Brain microvascular endothelial cell (primary cell): ENCODE measurements around the gene TMEM79.

ENCODE experiments used
- DNase-seq: peaks from one replicate; pipeline ENCODE4 v3.0.0-alpha.2; 2020
- H3K27ac ChIP-seq: fragments of 250-450 bp; sonication (Bioruptor Pico); 2 replicates; pipeline ENCODE4 v1.5.1; 2020; ENCODE audit warnings: mild to moderate bottlenecking, moderate library complexity
- H3K27me3 ChIP-seq: fragments of 250-450 bp; sonication (Bioruptor Pico); replicated peaks from 2 replicates; pipeline ENCODE4 v1.5.1; 2020; ENCODE audit warnings: mild to moderate bottlenecking
- H3K36me3 ChIP-seq: fragments of 250-450 bp; sonication (Bioruptor Pico); replicated peaks from 2 replicates; pipeline ENCODE4 v1.5.1; 2020; ENCODE audit warnings: mild to moderate bottlenecking
- H3K4me3 ChIP-seq: 2 replicates; pipeline ENCODE4 v1.5.1; 2011; ENCODE audit warnings: low read depth, mild to moderate bottlenecking, control low read depth, low read length, moderate library complexity
- in situ Hi-C: cut with HindIII; loops from 2 replicates; pipeline ENCODE4 v1.10.0; 2017; ENCODE audit warnings: low sequenced_read_pairs, low pct_ligation_motif_present
- TF ChIP-seq, protein P1 (sequence below): IDR thresholded peaks from 2 replicates; pipeline ENCODE4 v1.5.1; 2011; ENCODE audit warnings: low read depth, mild to moderate bottlenecking, moderate library complexity, low read length, control low read depth, inconsistent platforms; ENCODE audit errors: missing control alignments

TMEM79 gene

DNA sequence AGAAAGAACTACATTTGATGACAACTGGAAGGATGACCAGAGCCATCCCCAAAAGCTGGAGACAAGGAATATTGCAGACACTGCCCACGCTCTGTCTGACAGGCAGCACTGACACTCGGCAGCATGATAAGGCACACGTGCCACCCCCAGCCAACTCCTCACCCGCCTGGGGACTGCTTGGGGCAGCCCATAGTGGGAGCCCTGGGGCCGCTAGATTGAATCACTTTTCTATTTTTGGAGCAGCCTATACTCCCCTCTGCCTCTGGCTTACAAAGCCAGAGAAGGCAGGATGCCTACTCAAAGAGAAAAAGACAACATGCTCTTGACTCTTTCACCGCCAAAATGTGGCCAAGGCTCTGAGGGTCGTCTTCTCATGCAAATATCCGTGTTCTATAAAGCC lies 2.8 kb upstream of the TMEM79 start:
- in situ Hi-C loops: no loop called here
- no peaks in the 10 kb centered on the region for H3K27me3 ChIP-seq
- peak overlapping the region; percentile 88 for H3K4me3 ChIP-seq
- peaks cover 14% of the 10 kb centered on the region for H3K36me3 ChIP-seq
- TF ChIP-seq, protein P1, sequence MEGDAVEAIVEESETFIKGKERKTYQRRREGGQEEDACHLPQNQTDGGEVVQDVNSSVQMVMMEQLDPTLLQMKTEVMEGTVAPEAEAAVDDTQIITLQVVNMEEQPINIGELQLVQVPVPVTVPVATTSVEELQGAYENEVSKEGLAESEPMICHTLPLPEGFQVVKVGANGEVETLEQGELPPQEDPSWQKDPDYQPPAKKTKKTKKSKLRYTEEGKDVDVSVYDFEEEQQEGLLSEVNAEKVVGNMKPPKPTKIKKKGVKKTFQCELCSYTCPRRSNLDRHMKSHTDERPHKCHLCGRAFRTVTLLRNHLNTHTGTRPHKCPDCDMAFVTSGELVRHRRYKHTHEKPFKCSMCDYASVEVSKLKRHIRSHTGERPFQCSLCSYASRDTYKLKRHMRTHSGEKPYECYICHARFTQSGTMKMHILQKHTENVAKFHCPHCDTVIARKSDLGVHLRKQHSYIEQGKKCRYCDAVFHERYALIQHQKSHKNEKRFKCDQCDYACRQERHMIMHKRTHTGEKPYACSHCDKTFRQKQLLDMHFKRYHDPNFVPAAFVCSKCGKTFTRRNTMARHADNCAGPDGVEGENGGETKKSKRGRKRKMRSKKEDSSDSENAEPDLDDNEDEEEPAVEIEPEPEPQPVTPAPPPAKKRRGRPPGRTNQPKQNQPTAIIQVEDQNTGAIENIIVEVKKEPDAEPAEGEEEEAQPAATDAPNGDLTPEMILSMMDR: peak; percentile 35
- DNase-seq: peak; percentile 56
- peak overlapping the region; percentile 6 for H3K27ac ChIP-seq

DNA sequence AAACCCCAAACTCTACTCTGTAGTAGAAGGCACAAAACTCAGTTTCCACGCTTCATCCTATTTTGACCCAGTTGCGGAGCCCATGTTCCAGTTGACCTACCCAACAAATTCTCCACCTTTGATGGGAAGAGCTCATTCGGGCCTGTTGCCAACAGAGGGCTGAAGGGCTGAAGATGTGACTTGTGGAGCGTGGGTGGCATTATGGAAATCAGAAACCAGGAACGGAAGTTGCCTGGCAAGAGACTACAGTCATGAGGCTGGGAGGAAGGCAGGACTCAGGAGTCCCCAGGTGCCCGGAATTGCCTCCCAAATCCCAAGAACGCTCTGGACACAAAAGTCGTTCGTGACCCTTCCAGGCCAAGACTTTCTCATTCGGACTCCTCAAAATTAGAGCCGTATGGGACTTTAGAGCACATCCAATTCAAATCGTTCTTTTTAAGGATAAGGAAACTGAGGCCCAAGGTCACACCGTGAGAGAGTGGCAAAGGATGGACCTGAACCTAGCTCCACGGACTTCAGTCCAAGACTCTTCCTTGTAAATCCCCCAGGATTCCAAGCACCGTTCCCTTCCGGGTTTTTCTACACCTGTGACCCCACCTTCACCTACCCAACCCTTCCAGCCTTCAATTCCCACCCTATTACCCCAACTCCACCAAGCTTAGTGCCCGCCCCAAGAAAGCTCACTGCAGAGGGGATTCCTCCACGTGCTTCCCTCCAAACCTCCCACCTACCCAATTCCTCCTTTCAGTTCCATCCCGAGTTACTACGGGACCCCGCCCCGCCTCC lies 2.2 kb upstream of the TMEM79 start:
- TF ChIP-seq, protein P1: no peak
- H3K4me3 ChIP-seq: peak overlapping the region; percentile 88
- no peaks in the 10 kb centered on the region for H3K27me3 ChIP-seq
- H3K27ac ChIP-seq: peak overlapping the region; percentile 97
- in situ Hi-C loops: no loop called here
- DNase-seq: peak; percentile 17
- H3K36me3 ChIP-seq: peaks cover 8% of the 10 kb centered on the region

DNA sequence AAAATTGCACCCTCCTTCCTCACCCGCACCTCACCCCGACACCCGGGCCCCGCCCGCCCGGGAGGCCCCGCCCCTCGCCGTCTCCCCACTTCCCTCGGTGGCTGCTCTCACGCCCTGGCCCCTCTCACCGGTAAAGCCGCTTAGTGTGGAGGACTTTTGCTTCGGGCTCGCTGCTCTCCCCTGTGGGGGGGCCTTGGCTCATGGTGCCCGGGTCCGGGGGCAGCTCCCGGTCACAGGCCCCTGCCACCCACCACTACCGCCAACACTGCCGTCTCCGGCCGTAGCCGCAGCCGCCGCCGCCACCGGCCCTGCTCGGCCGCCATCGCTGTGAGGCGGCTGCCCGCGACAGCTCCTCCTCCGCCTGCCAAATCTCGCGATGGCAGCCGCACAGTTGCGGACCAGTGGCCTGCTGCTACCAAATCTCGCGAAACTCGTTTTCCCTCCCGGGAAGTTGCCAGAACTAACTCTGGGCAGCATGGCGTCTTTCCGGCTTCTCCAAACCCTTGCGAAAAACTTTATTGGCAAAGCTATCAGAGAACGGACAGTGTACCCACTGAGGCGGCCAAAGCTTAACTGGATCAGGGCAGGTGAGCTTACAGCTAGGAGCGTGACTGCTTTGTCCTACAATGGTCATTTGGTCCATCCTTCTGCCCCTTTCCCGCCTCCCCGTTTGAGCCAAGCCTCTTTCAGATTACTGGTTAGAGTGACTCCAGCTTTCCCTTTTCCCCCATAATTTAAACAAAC lies 1.5 kb upstream of the TMEM79 start, which contains the start of gene SMG5:
Gene SMG5, minus strand, starts transcription at position 347 of the 744 bp plus-strand sequence. Its CDS starts 145 bp downstream, at position 202.
- Histone ChIP-seq H3K36me3 (peaks cover 4% of the 10 kb centered on the region), H3K27ac (peak within 1 kb of the TSS; percentile 97), H3K27me3 (no peaks in the 10 kb centered on the region), H3K4me3 (peak within 1 kb of the TSS; percentile 88)
- DNase-seq: peak; percentile 97
- TF ChIP-seq, protein P1: no peak
- in situ Hi-C loops: no loop called here

DNA sequence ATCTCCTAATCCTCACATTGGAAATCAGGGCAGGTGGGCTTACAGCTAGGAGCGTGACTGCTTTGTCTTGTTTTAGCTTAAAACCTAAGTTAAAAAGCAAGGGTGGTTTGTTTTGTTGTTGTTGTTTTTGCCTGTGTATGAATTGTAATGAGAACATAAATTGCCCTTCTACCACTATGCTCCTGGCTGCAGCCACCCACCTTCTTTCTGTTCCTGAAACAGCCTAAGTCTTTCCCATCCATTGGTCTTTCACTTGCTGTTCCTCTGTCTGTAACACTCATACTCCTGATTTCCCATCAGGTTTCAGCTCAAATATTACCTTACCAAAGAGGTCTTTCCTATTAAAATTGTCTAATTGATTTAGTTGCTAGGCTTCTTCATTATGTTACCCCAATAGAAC lies 604 bp upstream of the TMEM79 start:
- in situ Hi-C loops: no loop called here
- peaks cover 4% of the 10 kb centered on the region for H3K36me3 ChIP-seq

DNA sequence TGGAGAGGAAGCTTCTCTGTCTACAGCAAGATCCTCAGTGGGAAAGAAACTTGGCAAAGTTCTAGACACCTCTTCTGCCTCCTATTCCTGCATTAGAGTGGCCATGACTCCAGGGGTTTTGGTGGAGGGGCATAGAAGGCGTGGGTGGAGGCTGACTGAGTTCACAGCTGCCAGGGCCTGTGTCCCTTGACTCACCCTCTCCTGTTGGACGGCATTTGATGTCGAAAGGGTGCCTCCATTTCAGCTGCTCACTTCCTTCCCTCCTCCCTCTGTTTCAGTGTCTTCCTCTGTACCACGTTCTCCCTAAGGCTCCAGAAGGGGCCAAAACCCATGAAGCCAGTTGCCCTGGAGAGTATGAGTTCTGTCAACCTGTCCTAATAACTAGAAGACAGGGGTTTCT lies 632 bp downstream of the TMEM79 start:
- Histone ChIP-seq H3K4me3 (no peak overlapping the region), H3K27ac (no peak overlapping the region), H3K36me3 (peaks cover 7% of the 10 kb centered on the region), H3K27me3 (no peaks in the 10 kb centered on the region)
- in situ Hi-C loops: no loop called here
- TF ChIP-seq, protein P1: no peak
- DNase-seq: no peak

More for the DNA sequence above, 604 bp upstream of the TMEM79 start:
- Histone ChIP-seq H3K27me3 (no peaks in the 10 kb centered on the region), H3K27ac (no peak overlapping the region), H3K4me3 (peak overlapping the region; percentile 88)
- TF ChIP-seq, protein P1: no peak
- DNase-seq: no peak
